ENCODE results near the gene GALNT6. TPM values are rescaled to one million over a fixed set of nuclear protein-coding genes. Genes with fewer than 3 reads are reported as not detected.

The GALNT6 gene
- total and polyA plus RNA-seq, 9 of the 15 experiments (the other 6 are each of a cell fraction or from before 2014, with no cell fraction given), result 1.5 to 8.6 (median 5.1) TPM

GRCh38 chr12:51335931-51336330 is 55.3 kb downstream of the GALNT6 start:
- DNase-seq (ENCODE audit: extremely low read depth in 1 of 4, low spot score in 3 of 4) (no peak), ATAC-seq (no peak), FAIRE-seq (no peak)
- CTCF ChIA-PET (ENCODE audit: low intra/inter-chr PET ratio), result no interaction called here
- no peaks in the 10 kb centered on the region for H3K36me3 ChIP-seq (ENCODE audit: control insufficient read depth, insufficient read depth, low read length)
- POLR2A ChIA-PET, result interaction anchor here (0.6 to 1.2 kb wide), 5 partner anchors 9 to 569 kb away, joined by 3 to 5 read pairs (median 4); no protein-coding TSS in a partner anchor
- H3K9me3 ChIP-seq (replicated peaks; ENCODE audit: control insufficient read depth, insufficient read depth, low read depth, low read length), result no peaks in the 10 kb centered on the region
- H3K4me2 ChIP-seq (ENCODE audit: insufficient read depth, low read length), result no peak overlapping the region
- no peaks in the 10 kb centered on the region for H3K9me1 ChIP-seq (ENCODE audit: control insufficient read depth, insufficient read depth, low read length)
- no peak overlapping the region for H3K27ac ChIP-seq (ENCODE audit: extremely low read depth, low read depth, low read length)
- no peaks in the 10 kb centered on the region for H3K27me3 ChIP-seq (ENCODE audit: control insufficient read depth in 2 of 2, insufficient read depth in 2 of 2, low read length in 2 of 2)
- no peaks in the 10 kb centered on the region for H3K79me2 ChIP-seq (ENCODE audit: control insufficient read depth, insufficient read depth, low read length)
- no peak overlapping the region for H3K9ac ChIP-seq (ENCODE audit: insufficient read depth in 1 of 2, low read depth in 2 of 2, low read length in 2 of 2)
- H3K4me1 ChIP-seq (replicated peaks in 1 of 2; ENCODE audit: control insufficient read depth in 2 of 2, insufficient read depth in 2 of 2, low read length in 2 of 2), result peaks cover 0 to 5% of the 10 kb centered on the region in 2 experiments; a peak in 3 of 5 replicates
- intact Hi-C loops (cut with micrococcal nuclease) (no loop called here), in situ Hi-C loops (cut with MboI) (no loop called here)
- H2AFZ ChIP-seq (ENCODE audit: low read depth, low read length), result no peak overlapping the region
- 70% methylated on average over 2 of the region's 2 CpGs for WGBS (ENCODE audit: insufficient coverage, low coverage, missing lambda C conversion rate)
- no peak overlapping the region for H3K4me3 ChIP-seq
- H4K20me1 ChIP-seq (replicated peaks; ENCODE audit: control insufficient read depth, insufficient read depth, low read length), result no peaks in the 10 kb centered on the region
- no TSS peak for BruUV-seq (replicated peaks)
- no peak for TF ChIP-seq ZNF41 (CRISPR knock-in tag; conservative IDR thresholded peaks at IDR 0.05)
- TF ChIP-seq ZNF766 (CRISPR knock-in tag; conservative IDR thresholded peaks at IDR 0.05), result peak; percentile 83
- TF ChIP-seq MEF2A (IDR thresholded peaks at IDR 0.05; ENCODE audit: control insufficient read depth, low read depth, low read length), result no peak
- TF ChIP-seq XRCC4 (IDR thresholded peaks at IDR 0.05; ENCODE audit: extremely low read depth, insufficient read depth, insufficient read length), result no peak
- TF ChIP-seq ARHGAP35 (IDR thresholded peaks at IDR 0.05; ENCODE audit: partially characterized antibody), result no peak
- no peak for TF ChIP-seq ZNF444 (CRISPR knock-in tag; IDR thresholded peaks at IDR 0.05)
- TF ChIP-seq POLR2B (IDR thresholded peaks at IDR 0.05; ENCODE audit: low read depth, partially characterized antibody), result no peak
- peak; percentile 75 for TF ChIP-seq CEBPB (tag; IDR thresholded peaks at IDR 0.05)
- TF ChIP-seq, protein P1, sequence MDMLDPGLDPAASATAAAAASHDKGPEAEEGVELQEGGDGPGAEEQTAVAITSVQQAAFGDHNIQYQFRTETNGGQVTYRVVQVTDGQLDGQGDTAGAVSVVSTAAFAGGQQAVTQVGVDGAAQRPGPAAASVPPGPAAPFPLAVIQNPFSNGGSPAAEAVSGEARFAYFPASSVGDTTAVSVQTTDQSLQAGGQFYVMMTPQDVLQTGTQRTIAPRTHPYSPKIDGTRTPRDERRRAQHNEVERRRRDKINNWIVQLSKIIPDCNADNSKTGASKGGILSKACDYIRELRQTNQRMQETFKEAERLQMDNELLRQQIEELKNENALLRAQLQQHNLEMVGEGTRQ (CRISPR knock-in tag; IDR thresholded peaks at IDR 0.05), result no peak
- TF ChIP-seq NFE2 (IDR thresholded peaks at IDR 0.05; ENCODE audit: low read depth), result no peak
- TF ChIP-seq ARID1B (IDR thresholded peaks at IDR 0.05), result peak; percentile 10; the same call in 1 of the 2 replicates
- TF ChIP-seq ETV1 (tag; conservative IDR thresholded peaks at IDR 0.05; ENCODE audit: low read depth), result no peak
- no peak for TF ChIP-seq RBM17 (IDR thresholded peaks at IDR 0.05; ENCODE audit: borderline replicate concordance, low read depth, low read length)
- TF ChIP-seq HMGN3 (IDR thresholded peaks at IDR 0.05; ENCODE audit: borderline replicate concordance, extremely low read depth, insufficient read length, low read depth, low read length), result no peak
- TF ChIP-seq CBX1 (IDR thresholded peaks at IDR 0.05; ENCODE audit: low read depth), result no peak
- TF ChIP-seq, protein P2, sequence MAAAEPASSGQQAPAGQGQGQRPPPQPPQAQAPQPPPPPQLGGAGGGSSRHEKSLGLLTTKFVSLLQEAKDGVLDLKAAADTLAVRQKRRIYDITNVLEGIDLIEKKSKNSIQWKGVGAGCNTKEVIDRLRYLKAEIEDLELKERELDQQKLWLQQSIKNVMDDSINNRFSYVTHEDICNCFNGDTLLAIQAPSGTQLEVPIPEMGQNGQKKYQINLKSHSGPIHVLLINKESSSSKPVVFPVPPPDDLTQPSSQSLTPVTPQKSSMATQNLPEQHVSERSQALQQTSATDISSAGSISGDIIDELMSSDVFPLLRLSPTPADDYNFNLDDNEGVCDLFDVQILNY (CRISPR knock-in tag; IDR thresholded peaks at IDR 0.05), result no peak
- TF ChIP-seq FOXJ3 (CRISPR knock-in tag; IDR thresholded peaks at IDR 0.05), result no peak
- no peak for TF ChIP-seq ZNF146 (CRISPR knock-in tag; IDR thresholded peaks at IDR 0.05; ENCODE audit: unreplicated experiment)
- TF ChIP-seq, protein P3, sequence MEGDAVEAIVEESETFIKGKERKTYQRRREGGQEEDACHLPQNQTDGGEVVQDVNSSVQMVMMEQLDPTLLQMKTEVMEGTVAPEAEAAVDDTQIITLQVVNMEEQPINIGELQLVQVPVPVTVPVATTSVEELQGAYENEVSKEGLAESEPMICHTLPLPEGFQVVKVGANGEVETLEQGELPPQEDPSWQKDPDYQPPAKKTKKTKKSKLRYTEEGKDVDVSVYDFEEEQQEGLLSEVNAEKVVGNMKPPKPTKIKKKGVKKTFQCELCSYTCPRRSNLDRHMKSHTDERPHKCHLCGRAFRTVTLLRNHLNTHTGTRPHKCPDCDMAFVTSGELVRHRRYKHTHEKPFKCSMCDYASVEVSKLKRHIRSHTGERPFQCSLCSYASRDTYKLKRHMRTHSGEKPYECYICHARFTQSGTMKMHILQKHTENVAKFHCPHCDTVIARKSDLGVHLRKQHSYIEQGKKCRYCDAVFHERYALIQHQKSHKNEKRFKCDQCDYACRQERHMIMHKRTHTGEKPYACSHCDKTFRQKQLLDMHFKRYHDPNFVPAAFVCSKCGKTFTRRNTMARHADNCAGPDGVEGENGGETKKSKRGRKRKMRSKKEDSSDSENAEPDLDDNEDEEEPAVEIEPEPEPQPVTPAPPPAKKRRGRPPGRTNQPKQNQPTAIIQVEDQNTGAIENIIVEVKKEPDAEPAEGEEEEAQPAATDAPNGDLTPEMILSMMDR (IDR thresholded peaks at IDR 0.05 in 2 of 3, conservative IDR thresholded peaks at IDR 0.05 in 1 of 3; ENCODE audit: insufficient read depth in 2 of 3, low read depth in 1 of 3, low read length in 3 of 3), result no peak
